ENCODE measurements around the gene EFCAB9.
"Not testable (repeated sequence)": the region's sequence is repeated elsewhere in the genome, so short reads cannot be mapped to it uniquely, and the experiment has no call there.

Gene EFCAB9

DNA sequence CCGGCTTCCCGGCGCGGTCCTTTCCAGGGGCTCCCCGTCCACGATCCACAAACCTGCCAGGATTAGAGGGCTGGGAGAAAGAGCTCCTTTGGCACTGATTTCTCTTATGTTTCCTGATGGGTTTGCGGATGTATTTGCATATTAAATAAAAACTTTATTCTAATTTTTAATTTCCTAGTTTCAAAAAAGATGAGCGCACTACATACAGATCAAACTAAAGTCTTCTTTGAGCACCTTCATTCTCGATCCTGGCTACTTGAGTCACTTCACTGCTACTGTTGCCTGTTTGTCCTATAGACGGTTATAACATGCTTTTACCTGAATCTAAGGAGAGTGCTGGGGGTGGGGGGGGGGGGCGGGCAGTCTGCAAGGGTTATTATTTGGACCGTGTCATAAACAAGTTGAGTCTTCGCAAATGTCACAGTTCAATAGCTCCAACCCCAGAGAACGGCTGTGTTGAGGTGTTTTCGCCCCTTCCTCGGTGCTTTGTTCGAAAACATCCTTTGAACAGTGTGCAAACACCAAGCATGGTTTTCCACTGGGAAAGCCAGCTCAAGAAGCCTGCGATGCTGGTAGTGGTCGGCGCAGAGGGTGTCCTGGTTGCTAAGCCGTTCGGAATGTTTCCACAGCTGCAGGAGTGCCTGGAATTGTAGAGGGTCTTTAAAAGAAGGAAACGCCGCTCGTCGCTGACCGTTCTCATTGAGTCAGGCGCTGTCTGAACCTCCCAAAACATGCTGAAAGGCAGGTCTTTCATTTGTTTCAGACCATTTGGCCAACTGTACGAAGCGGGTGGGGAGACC lies 4.9 kb upstream of the EFCAB9 start:
- DNase-seq (ENCODE audit: low read depth): no peak

DNA sequence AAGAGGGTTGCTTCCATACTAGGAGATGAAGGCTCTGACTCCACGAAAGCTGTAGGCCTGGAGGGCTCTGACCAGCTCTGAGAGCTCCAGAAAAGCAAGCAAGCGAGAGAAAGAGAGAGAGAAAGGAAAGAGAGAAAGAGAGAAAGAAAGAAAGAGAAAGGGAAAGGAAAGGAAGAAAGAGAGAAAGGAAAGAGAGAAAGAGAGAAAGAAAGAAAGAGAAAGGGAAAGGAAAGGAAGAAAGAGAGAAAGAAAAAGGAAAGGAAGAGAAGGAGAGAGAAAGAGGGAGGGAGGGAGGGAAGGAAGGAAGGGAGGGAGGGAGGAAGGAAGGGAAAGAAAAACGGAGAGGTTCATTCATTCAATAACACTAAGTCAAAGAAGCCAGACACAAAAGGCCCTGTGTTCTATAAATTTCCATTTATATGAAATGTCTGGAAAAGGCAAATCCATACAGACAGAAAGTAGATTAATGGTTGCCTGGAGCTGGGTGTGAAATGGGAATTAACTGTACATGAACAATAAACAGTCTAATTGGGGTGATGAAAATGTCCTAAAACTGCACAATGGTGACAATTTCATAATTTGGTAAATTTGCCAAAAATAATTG lies 4.2 kb upstream of the EFCAB9 start:
- no peak for DNase-seq (ENCODE audit: low read depth)

- DNase-seq (ENCODE audit: low read depth): no peak
These were observed 1.2 kb downstream of the EFCAB9 start for GRCh38 chr5:172194985-172195774.

DNA sequence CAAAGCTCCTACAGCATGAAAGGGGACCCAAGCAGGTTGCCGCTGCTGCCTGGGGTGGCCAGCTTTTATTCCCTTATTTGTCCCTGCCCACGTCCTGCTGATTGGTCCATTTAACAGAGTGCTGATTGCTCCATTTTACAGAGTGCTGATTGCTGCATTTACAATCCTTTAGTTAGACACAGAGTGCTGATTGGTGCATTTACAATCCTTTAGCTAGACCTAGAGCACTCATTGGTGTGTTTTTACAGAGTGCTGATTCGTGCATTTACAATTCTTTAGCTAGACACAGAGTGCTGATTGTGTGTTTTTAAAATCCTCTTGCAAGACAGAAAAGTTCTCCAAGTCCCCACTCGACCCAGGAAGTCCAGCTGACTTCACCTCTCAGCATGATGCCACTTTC lies 3.8 kb downstream of the EFCAB9 start:
- not testable (repeated sequence) for DNase-seq (ENCODE audit: low read depth)

- no peak for DNase-seq (ENCODE audit: low read depth)
These were observed 5.5 kb downstream of the EFCAB9 start for GRCh38 chr5:172199446-172199845.

DNA sequence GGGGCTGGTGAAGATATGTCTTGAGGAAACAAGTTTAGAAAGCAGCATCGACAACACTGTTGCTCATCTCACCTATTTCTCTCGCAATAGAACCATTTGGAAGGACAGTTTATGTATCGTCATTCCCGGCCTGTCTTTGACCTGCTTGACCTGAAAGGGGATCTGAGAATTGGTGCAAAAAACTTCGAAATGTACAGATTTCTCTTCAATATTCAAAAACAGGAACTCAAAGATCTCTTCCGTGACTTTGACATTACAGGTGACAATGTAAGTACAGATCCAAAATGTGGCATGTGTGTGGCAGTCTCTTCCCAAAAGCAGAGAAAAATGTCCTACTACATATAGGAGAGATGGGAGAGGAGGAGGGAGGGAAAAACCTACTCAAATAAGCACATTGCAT lies 6.5 kb downstream of the EFCAB9 start:
- DNase-seq (ENCODE audit: low read depth): no peak

- not testable (repeated sequence) for DNase-seq (ENCODE audit: low read depth)
These were observed 12.0 kb downstream of the EFCAB9 start for GRCh38 chr5:172205984-172206383.

DNA sequence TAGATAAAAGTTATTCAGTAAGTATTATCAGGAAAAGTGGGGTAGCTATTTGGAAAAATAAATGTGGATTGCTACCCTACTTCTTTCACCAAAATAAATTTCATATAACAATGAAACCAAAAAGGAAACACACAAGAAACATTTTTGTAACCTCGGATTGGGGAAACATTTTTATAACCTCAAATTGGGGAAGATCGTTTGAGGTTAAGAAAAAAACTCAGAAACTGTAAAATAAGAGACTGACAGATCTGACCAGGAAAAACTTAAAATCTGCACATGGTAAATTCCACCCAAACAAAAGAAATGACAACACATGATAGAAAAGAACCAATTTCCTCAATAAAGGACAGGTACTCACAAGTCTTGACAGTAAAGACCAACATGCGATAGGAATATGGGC lies 13.5 kb downstream of the EFCAB9 start:
- DNase-seq (ENCODE audit: low read depth): no peak

- DNase-seq (ENCODE audit: low read depth): no peak
These were observed 15.7 kb downstream of the EFCAB9 start for GRCh38 chr5:172209714-172210113.

DNA sequence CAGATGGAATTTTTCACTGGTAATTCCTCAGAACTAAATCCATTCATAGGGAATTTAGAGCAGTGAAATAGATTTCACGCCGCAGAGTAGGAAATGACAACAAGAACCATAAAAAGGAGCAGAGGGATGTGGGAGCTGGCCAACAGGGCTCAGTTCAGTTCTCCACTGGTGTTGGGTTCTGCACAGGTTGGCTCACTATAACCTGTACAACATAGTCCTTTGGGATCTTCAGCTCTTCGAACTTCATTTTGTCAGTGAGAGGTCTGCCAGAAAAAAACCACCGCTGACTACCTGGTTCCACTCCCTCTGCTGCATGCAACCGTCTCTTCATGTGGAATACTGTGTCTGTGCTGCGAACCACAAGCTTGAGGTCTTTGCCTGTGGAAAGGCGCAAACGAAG lies 17.7 kb downstream of the EFCAB9 start:
- no peak for DNase-seq (ENCODE audit: low read depth)

DNA sequence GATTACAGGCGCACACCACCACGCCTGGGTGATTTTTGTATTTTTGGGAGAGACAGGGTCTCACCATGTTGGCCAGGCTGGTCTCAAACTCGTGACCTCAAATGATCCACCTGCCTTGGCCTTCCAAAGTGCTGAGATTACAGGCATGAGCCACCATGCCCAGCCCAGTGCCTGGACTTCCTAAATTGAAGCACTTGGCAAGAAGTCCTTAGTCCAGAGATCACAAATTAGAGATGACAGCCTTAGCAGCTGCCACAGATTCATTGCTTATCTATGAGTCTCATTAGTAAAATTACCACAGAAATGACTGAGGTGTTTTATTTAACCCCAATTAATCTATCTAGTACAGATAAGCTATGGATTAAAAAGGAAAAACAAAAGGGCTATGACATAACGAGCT lies 19.2 kb downstream of the EFCAB9 start:
- DNase-seq (ENCODE audit: low read depth): no peak

DNA sequence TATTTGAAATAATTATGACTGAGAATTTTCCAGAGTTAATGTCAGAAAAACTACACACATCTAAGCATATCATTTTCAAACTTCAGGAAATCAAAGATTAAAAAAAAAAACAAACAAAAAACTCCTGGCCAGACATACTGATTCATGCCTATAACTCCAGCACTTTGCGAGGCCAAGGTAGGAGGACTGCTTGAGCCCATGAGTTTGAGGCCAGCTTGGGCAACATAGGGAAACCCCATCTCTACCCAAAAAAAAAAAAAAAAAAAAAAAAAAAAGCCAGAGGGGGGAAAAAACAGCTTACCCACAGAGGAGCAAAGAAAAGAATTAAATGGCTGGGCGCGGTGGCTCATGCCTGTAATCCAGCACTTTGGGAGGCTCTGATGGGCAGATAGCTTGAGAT lies 22.4 kb downstream of the EFCAB9 start:
- no peak for DNase-seq (ENCODE audit: low read depth)

- DNase-seq (ENCODE audit: low read depth): no peak
These were observed 25.3 kb downstream of the EFCAB9 start for GRCh38 chr5:172219296-172219695.

DNA sequence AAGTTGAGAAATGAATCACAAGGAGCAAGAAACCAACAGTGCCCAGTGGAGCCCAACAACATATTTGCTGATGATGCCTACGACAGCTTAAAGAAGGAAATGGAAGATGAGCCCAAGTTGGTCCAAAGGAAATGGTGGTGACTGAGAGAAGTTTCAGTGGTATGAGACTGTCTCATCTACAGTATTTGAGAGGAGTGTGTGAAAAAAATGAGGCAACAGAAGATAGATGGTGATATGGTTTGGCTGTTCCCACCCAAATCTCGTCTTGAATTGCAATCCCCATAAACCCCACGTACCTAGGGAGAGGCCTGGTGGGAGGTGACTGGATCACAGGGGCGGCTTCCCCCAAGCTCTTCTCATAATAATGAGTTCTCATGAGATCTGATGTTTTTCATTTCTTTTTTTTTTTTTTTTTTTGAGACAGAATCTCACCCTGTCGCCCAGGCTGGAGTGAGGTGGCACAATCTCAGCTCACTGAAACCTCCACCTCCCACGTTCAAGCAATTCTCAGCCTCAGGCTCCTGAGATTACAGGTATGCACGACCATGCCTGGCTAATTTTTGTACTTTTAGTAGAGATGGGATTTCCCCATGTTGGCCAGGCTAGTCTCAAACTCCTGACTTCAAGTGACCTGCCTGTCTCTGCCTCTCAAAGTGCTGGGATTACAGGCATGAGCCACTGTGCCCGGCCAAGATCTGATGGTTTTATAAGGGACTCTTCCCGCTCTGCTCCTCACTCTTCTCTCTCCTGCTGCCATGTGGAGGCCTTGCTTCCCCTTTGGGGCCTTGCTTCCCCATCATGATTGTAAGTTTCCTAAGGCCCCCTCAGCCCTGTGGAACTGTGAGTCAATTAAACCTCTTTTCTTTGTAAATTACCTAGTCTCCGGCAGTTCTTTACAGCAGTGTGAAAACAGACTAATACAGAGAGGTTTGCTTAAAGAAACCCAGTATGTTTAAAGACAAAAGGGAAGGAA lies 30.2 kb downstream of the EFCAB9 start:
- peak; percentile 14 for DNase-seq (ENCODE audit: low read depth)

- no peak for DNase-seq (ENCODE audit: low read depth)
These were observed 31.0 kb downstream of the EFCAB9 start for GRCh38 chr5:172224996-172225395.

DNA sequence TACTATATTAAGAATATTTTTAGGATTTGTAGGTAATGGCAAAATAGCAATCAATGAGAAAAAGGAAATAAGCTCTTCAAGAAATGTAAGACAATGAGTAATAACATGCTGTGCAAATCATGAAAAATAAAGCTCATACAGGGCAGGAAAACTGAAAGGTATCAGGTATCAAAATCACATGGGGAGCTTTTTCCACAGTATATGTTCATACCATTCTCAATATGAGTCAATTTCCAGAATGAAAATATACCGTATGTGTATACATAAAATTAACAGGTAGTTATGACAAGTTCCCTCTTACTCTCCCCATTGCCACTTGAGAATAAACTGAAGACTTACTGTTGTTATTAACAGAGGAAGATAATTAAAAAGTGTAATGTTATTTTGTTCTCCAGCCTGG lies 35.9 kb downstream of the EFCAB9 start:
- no peak for DNase-seq (ENCODE audit: low read depth)

DNA sequence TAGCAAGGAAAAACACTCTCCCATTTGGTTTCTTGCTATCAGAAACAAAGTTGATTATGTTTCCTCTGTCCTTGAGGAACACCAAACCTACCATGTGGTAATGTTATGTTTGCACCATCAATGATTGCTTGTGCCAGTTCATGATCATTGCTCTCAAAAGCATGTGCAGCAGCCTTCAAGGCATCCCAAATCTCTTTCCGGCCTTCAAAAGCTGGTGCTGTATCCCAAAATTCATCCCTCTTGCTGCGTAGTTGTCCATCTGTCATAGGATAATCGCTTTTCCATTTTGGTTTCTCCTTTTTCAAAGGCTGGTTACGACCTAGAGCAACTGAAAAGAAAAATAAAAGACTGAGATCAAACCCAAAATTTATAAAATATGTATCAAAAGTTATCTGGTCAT lies 40.1 kb downstream of the EFCAB9 start:
- DNase-seq (ENCODE audit: low read depth): no peak

DNA sequence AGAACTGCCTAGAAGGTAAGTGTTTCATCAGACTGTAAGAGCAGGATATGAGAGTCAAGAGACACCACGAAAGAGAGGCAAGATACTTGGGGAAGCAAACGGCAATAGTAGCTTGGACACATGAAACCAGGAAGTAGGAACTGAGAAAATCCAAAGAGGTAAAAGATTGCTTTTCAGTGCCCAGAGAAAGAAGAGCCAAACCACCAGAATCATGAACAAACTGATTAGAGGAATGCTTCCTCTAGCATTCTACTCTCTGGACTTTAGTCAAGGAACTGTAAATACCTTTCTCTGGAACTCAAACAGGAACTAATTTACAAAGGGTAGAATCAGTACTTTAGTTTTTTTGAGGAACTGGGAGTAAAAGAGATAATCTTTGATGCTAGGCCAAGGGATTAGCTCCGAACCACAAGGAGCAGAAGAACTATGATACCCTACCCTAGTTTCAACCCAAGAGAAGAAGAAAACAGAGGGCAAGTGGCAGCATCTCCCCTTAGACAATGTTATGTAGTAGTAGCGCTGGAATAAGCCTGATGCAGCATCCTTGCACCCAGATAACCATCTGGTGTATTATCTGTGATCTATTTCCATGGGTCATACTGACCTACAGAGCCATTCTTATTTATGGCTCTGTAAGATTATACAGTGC lies 41.3 kb downstream of the EFCAB9 start:
- no peak for DNase-seq (ENCODE audit: low read depth)

DNA sequence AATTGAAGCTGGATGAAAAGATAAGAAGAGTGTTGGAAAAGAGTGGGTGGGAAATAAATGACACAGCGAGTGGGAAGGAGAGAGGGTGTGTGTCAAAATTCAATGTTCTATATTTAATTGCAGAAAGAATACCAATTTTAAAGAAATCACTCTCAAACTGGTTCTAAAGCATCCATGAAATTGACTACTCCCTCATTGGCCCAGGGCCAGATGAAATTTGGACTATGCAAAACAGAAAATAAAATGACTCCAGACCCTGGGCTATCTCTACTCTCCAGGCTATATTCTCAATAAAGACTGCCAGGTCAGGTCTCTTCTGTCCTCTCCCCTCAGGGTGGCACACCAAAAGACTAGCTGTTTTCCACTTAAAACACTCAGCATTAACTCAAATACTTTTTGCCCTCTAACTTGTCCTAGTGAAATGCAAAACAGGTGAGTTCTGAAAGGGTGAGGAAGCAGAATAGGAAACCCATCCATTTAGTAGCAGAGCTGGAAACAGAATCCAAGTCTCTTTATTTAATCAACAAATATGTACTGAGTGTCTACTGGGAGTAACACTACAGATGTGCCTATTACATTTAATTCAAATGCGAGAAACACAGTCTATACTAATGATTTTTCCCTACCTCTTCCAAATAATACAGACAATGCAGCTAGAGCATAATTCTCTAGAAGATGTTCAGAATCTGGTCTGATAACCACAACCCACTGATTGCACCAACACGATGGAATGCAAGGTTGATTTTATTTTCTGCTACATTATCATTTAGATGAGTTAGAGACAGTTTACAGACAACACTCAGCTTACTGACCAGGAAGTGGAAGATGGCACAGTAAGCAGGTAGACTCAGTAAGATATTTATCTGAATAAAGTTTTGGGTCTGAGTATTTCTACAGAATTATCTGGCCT lies 42.1 kb downstream of the EFCAB9 start:
- no peak for DNase-seq (ENCODE audit: low read depth)

DNA sequence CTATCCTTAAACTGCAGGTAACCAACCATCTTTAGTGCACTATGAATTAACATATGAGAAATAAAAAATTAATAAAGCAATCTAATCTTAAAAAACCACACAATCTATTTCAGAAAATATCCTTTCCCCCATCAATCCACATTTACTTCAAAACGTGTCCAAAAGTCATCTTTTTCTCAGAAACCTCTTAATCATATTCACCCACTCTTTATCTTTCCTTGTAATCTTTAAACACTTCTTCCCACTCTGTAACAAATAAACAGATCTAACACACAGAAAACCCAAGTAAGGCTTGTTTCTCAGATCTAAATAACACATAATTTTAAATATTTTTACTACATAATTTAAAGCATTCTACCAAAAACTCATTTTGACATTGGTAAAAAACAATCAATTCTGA lies 44.4 kb downstream of the EFCAB9 start:
- DNase-seq (ENCODE audit: low read depth): no peak

Measured in stimulated activated CD8-positive, alpha-beta memory T cell treated with anti-CD3 and anti-CD28 coated beads, Interleukin-4, amount 100 ng/mL, for 24 hours (primary cell).